Endothelial cell of hepatic sinusoid (primary cell): ENCODE measurements around the gene CFAP100.

Experiments used
- in situ Hi-C: cut with HindIII; loops from 2 replicates; pipeline ENCODE4 v1.10.0; 2017; ENCODE audit warnings: low sequenced_read_pairs

Gene CFAP100

GRCh38 chr3:126356373-126357264, 38.1 kb upstream of the CFAP100 start:
- in situ Hi-C loops = no loop called here

DNA sequence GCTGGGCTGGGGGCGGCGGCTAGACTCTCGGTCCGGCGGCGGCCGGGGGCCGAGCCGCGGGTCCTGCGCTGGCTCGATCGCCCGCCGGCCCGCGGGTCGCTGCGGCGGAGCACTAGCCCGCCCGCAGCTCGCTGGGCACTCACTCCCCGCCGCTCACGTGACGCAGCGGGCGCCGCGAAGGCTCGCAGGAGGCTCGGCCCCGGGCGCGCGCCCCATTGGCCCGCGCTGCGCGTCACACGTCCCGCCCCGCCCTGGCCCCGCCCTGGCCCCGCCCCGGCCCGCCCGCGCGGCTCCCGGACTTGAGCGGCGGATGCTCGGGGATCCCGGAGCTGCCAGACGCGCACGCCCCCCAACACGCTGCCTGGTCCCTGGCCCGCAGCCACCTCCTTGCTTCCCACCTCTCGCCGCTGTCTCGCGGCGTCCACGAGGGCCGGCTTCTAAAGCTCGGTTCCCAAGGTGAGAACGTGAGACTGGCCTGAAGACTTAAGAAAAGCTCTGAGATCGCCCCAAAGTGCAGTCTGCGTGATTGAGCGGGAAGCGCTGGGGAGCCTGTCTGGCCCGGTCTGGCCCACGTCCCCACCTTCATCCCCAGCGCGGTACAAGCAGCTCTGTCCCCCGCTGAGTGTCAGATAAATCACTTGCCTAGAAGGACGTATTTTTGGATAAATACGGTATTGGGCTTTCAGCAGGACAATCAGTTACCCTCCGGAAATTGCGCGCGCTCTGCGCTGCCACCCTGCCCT, 37.2 kb upstream of the CFAP100 start, which contains the start of gene KLF15:
Gene KLF15 (minus strand): TSS at position 114 of the 743 bp plus-strand sequence. CDS start 4,486 bp downstream, outside the sequence.
- in situ Hi-C loops = no loop called here

- in situ Hi-C loops = no loop called here
Measured at GRCh38 chr3:126358038-126358815, 36.5 kb upstream of the CFAP100 start.

DNA sequence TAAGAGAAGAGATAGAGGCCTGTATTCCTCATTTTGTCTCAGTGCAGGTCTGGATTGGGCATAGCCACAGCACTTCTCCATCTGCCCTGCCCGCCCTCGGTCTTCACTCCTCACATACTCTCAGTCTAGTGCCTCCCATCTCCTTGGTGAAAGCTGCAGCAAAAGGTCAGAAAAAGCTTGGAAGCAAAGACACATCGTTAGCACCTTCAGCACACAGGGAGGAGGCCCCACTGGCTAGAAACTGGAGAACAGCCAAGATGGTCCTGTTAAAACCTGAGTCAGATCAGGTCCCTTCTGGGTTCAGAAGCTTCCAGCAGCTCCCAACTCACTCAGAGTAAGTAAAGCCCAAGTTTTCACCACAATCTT, 35.9 kb upstream of the CFAP100 start:
- in situ Hi-C loops = no loop called here

DNA sequence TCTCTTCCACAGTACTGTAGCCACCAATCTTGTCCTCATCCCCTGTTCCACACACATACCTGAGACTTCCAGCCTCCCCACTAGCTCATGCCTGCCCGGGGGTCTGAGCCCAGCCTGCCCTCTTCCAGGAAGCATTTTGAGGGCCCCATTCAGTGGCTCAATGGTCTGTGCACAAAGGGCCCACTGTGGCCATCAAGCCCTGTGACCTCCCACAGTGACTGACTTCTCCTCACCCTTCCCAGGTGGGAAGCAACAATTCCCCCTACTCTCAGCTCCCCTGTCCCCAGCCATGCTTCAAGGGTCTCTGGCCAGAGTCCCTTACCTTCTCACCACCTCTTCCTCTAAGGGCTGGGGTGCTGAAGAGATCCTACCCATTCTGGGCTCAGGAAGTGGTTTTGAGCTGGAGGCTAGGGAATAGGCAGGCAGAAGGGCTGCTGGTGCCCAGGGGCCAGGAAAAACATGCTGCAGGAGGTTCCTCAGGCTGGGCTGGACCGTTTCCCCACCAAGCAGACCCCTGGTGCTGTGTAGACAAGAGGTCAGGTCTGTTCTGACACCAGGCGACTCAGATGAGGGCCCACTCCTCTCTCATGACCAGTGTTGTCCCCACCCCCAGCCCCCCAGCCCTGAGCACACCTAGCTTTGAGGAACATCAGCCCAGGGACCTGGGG, 34.5 kb upstream of the CFAP100 start:
- in situ Hi-C loops = no loop called here

GRCh38 chr3:126360714-126361060, 34.0 kb upstream of the CFAP100 start:
- in situ Hi-C loops = no loop called here

GRCh38 chr3:126361211-126361610, 33.5 kb upstream of the CFAP100 start:
- in situ Hi-C loops = no loop called here

DNA sequence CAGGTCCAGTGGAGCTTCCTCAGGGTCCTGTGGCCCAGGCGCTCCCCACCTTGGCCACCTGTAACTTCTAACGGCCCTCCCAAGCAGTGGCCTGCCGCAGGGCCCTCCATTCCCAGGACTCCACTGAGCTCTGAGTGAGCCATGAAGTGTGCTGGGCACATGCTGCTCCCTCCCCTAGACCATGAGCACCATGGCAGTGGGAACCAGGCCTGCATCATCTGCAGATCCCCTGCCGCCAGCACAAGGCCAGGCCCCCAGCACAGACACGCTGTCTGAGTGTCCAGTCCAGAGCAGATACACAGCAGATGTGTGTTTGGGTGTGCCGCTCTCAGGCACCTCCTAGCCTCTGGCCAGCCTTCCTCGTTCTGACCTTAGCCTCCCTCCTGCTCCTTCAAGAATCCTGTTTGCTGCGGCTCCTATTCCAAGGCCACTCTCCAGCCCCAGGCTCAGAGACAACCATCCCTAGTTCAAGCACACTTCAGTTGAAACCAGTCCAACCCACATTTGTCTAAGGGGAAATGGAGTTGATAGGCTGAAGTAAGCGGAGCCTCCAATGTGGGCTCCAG, 30.5 kb upstream of the CFAP100 start:
- in situ Hi-C loops = no loop called here

DNA sequence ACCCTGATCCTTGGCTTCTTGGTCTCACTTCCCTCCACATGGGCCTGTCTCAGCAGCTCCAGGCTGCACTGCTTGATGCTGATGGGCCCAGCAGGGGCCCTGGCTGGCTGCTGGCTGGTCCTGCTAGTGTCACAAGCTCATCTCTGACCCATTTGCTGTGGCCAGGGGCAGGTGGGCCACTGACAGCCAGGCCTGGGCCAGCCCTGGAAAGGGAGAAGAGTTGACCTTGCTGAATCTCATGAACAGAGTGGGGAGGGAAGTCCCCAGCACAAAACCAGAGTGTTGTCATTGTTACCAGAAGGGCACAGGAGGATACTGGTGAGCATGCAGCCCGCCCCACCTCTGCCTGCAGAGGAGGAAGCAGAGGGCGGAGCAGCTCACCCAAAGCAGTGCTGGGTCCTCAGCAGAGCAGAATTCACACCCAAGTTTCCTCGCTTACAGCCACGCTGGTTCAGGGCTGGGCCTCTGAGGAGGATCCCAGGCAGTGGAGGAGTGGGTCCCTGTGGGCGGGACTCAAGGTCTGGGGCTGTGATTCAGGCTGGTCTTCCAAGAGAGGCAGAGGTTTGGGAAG, 29.9 kb upstream of the CFAP100 start:
- in situ Hi-C loops = loop anchor here (5.0 kb wide), 1 partner anchor 53 kb away; no protein-coding TSS in a partner anchor

DNA sequence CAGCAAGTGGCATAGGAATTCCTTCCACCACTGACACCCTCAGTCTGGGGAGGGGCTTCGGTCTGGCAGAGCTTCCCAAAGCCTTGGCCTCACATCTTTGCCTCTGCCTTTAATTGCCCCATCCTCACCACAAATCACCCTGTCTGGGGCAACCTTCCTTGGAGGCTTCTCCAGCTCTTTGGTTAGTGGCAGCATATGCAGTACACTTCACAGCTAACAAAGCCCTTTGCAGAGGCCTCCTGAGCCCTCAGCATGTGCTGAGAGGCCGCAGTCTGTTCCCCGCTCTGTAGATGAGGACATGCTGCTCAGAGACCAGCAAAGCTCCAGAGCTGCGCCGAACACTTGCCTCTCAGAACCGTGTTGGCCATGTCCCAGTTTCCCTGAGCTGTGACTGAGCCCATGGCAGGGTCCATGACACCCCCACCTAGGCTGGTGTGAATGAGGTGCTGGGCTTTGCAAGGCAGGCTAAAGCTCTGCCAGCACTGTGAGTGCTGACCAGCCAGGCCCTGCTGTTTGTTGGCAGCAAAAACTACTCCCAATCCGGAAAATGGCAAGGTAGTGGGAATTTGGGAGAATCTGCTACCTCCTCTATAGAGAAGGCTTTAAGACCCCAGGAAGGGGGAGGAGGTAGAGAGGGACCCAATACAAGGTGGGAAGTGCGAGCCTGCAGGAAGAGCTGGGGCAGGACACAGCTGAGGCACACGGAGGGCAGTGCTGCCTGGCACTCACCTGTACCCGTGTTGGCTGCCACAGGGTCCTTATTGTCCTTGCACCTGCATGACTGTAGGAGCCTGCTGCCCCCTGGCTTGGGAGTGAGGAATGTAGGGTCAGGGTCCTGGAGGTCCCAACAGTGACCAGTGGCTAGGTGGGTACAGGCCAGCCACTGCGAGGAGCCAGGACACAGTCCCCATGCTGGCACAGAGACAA, 29.1 kb upstream of the CFAP100 start:
- in situ Hi-C loops = loop anchor here (5.0 kb wide), 1 partner anchor 53 kb away; no protein-coding TSS in a partner anchor

DNA sequence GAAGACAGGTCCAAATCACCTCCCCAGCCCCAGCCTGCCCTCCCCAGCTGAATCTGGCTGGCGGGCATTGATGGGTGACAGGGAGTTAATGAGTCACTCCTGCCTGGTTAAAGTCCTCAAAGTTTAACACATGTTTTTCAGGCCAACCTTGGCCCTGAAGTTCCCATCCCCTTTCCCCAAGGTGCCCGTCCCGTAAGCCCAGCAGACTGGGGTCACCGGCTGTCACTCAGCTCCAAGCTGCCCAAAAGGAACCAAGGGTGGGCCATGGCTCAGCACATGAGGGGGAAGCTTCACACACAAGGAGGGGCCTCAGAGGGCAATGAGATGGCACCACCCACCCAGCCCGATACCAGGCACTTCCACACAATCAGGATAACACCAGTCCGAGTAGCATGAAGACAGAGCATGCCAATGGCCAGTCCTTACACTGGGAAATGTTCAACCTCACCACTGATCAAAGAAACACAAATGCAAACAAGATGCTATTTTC, 27.3 kb upstream of the CFAP100 start:
- in situ Hi-C loops = loop anchor here (5.0 kb wide), 1 partner anchor 55 kb away; no protein-coding TSS in a partner anchor

DNA sequence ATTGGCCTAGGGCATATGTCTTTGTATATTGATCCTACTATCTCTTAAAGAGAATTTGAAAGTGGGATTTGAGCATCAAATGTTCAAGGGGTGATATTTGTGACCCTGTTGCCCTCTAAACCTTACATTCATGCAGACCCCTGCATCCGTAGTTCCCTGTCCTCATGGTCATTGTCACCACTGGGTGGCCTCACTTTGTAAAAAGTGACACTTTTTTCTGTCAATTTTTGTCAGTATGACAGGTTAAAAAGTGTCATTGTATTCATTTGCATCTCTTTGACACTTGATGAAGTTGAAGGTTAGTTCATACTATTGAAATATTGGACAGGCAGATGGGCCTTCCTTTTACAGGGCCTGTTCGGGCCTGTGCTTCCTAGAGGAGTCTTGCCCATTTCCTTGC, 25.2 kb upstream of the CFAP100 start:
- in situ Hi-C loops = loop anchor here (5.0 kb wide), 1 partner anchor 57 kb away; no protein-coding TSS in a partner anchor

DNA sequence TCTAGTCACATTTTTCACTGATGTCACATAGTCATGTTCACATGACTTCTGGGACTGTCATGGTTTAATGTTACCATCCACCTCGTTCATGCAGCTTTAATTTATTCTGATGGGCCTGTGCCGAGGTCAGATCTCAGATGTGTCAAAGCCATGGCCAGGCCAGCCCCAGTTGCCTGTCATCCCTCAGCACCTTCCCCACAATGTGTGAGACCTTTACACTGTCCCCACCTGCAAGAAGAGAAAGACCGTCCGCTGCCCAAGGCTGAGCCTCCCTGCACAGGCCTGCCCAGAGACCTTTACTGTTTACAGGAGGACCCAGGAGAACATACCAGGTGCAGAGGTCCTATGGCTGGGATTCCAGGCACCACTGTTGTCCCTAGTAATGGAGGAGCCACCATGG, 24.7 kb upstream of the CFAP100 start:
- in situ Hi-C loops = no loop called here

DNA sequence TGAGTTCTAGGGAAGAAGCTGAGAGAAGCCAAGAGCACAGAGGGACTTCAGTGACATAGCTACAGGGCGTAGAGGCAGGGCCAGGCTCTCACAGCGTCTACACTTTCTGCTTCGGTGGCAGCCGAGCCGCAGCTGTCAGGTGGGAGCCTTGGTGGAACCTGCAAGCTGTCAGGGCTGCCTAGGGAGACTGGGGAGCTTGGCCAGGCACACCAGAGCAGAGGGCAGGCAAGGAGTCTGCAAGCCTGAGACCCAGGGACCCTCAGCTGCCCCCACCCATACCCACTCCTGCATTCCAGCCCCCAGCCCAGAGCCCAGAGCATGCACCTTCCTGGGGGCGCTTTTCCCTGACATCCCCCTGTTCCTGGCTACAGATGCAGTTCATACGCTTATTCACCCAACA, 24.1 kb upstream of the CFAP100 start:
- in situ Hi-C loops = no loop called here

DNA sequence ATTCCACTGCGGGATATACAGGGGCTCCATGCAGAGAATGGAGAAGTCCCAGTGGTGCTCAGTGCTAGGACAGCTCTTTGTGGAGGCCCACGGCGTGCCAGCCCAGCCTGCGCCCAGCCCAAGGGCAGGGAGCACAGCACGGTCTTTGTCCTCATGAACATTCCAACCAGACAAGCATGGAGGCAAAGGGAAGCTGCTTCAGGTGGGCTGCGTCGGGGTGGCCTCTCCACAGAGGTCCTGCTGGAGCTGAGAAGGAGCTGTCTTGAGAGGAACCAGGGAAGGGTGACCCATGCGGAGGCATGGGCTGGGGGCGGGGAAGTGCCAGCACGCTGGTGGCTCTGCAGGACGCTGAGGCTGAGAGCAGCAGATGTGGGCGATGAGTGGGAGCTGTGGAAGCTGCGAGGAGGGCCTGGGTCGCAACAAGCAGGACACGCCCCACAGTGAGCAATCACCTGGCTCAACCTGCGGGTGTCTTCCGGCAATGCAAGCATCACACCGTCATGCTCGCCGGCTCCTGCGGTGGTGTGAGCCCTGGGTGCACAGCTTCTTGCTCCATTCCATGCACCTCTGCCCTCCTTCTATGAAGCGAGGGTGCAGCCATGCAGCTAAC, 23.5 kb upstream of the CFAP100 start:
- in situ Hi-C loops = no loop called here

DNA sequence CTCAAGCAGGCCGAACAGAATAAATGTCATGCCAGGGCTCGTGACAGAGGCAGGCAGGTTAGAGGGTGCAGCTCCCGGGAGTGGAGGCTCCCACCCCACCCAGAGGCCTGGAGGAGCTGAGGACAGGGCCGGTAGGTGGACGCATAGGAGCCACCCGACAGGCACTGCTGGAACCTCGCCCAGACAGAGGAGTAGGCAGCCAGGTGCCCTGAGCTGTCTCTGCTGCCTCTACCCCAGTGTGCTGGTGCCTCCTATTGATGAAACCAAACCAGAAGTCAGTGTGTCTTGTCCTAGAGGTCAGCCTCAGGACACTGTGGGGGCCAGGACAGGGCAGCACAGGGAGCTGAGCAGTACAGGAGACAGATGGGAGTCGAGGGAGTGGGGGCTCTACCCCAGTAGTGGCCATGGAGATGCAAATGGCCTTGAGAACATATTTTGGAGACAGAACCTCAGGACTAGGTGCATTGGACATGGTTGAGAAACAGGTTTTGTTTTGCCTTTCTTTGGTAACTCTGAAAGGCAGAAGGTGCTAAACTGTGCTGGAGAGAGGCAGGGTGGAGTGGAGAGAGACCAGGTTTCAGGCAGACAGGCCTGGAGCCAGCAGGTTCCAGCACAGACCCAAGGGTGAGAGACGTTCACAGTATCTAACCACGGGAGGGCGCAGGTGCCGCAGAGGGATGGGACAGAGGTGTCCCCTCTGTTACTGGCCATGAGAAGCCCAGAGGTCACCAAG, 22.1 kb upstream of the CFAP100 start:
- in situ Hi-C loops = no loop called here

GRCh38 chr3:126373146-126373613, 21.5 kb upstream of the CFAP100 start:
- in situ Hi-C loops = no loop called here
